Activated CD4-positive, alpha-beta T cell treated with anti-CD3 and anti-CD28 coated beads, Interleukin-2, amount 50 U/mL, for 16 hours (primary cell): ENCODE results near the gene MS4A8.
"Not testable (repeated sequence)": the region's sequence is repeated elsewhere in the genome, so short reads cannot be mapped to it uniquely, and the experiment has no call there.

Experiments used
- DNase-seq: peaks from one replicate; pipeline ENCODE4 v3.0.0-alpha.2; 2020

The MS4A8 gene

GRCh38 chr11:60731586-60731985, 32.2 kb downstream of the MS4A8 start:
- DNase-seq: no peak

- no peak for DNase-seq
These were observed 34.9 kb downstream of the MS4A8 start for GRCh38 chr11:60734279-60734678.

GRCh38 chr11:60739114-60739513, 39.7 kb downstream of the MS4A8 start:
- DNase-seq: no peak

GRCh38 chr11:60740573-60740972, 41.2 kb downstream of the MS4A8 start:
- DNase-seq: no peak

- no peak for DNase-seq
These were observed 42.0 kb downstream of the MS4A8 start for GRCh38 chr11:60741421-60741820.

- DNase-seq: no peak
These were observed 43.6 kb downstream of the MS4A8 start for GRCh38 chr11:60743058-60743457.

GRCh38 chr11:60744114-60744513, 44.7 kb downstream of the MS4A8 start:
- no peak for DNase-seq

GRCh38 chr11:60747359-60747873, 48.0 kb downstream of the MS4A8 start:
- DNase-seq: no peak

- no peak for DNase-seq
These were observed 48.8 kb downstream of the MS4A8 start for GRCh38 chr11:60748225-60748624.

- DNase-seq: no peak
These were observed 49.4 kb downstream of the MS4A8 start for GRCh38 chr11:60748821-60749220.

GRCh38 chr11:60750911-60751310, 51.5 kb downstream of the MS4A8 start:
- no peak for DNase-seq

- DNase-seq: no peak
These were observed 53.9 kb downstream of the MS4A8 start for GRCh38 chr11:60753309-60753708.

- DNase-seq: no peak
These were observed 55.5 kb downstream of the MS4A8 start for GRCh38 chr11:60754887-60755286.

GRCh38 chr11:60756307-60757032, 57.1 kb downstream of the MS4A8 start, which contains the start of gene MS4A15:
Gene MS4A15, plus strand, starts transcription at chr11:60756867. Its CDS starts 6,867 bp downstream, at chr11:60763734.
- DNase-seq: peak; percentile 43

- no peak for DNase-seq
These were observed 57.9 kb downstream of the MS4A8 start for GRCh38 chr11:60757231-60757800.

- DNase-seq: not testable (repeated sequence)
These were observed 59.3 kb downstream of the MS4A8 start for GRCh38 chr11:60758671-60759070.

- not testable (repeated sequence) for DNase-seq
These were observed 60.2 kb downstream of the MS4A8 start for GRCh38 chr11:60759438-60760225.

- DNase-seq: no peak
These were observed 62.2 kb downstream of the MS4A8 start for GRCh38 chr11:60761436-60762190.

- DNase-seq: peak; percentile 9
These were observed 63.7 kb downstream of the MS4A8 start for GRCh38 chr11:60762851-60763691.

GRCh38 chr11:60763692-60764369, 64.4 kb downstream of the MS4A8 start:
- DNase-seq: no peak

GRCh38 chr11:60764879-60765278, 65.5 kb downstream of the MS4A8 start:
- no peak for DNase-seq
